ENCODE data around the gene OR2A2.

Gene OR2A2

GRCh38 chr7:144142187-144142586 lies 32.8 kb downstream of the OR2A2 start:
- no peaks in the 10 kb centered on the region for H4K20me1 ChIP-seq (ENCODE audit: insufficient read depth, low read length)
- TF ChIP-seq CTCF (IDR thresholded peaks at IDR 0.05; ENCODE audit: low read depth, low read length) (no peak), EZH2phosphoT487 (IDR thresholded peaks at IDR 0.05; ENCODE audit: low read depth) (no peak)
- H3K4me3 ChIP-seq (ENCODE audit: low read length) = no peak overlapping the region
- H3K27ac ChIP-seq (ENCODE audit: low read length) = no peak overlapping the region
- H3K4me2 ChIP-seq (ENCODE audit: low read length) = no peak overlapping the region
- no peaks in the 10 kb centered on the region for H3K27me3 ChIP-seq (ENCODE audit: low read depth, low read length)
- 0 out of 2 replicates have a peak, but pooled peaks cover 1% of the 10 kb centered on the region for H3K9me3 ChIP-seq (ENCODE audit: insufficient read depth, low read length)
- no peaks in the 10 kb centered on the region for H3K36me3 ChIP-seq (replicated peaks; ENCODE audit: low read depth, low read length)
- no peak overlapping the region for H3K9ac ChIP-seq (ENCODE audit: low read length)
- no peak overlapping the region for H2AFZ ChIP-seq (ENCODE audit: low read depth, low read length)
- no peaks in the 10 kb centered on the region for H3K4me1 ChIP-seq (ENCODE audit: low read length)
- H3K79me2 ChIP-seq (ENCODE audit: low read length) = no peaks in the 10 kb centered on the region

GRCh38 chr7:144144426-144144825 lies 35.0 kb downstream of the OR2A2 start:
- Histone ChIP-seq H4K20me1 (ENCODE audit: insufficient read depth, low read length) (no peaks in the 10 kb centered on the region), H2AFZ (ENCODE audit: low read depth, low read length) (no peak overlapping the region), H3K9ac (ENCODE audit: low read length) (no peak overlapping the region), H3K79me2 (ENCODE audit: low read length) (no peaks in the 10 kb centered on the region), H3K4me2 (ENCODE audit: low read length) (no peak overlapping the region), H3K4me1 (ENCODE audit: low read length) (no peaks in the 10 kb centered on the region), H3K27ac (ENCODE audit: low read length) (no peak overlapping the region), H3K4me3 (ENCODE audit: low read length) (no peak overlapping the region), H3K9me3 (ENCODE audit: insufficient read depth, low read length) (peaks cover 9% of the 10 kb centered on the region; the same call in 1 of the 2 replicates), H3K27me3 (ENCODE audit: low read depth, low read length) (no peaks in the 10 kb centered on the region), H3K36me3 (replicated peaks; ENCODE audit: low read depth, low read length) (no peaks in the 10 kb centered on the region)
- TF ChIP-seq EZH2phosphoT487 (IDR thresholded peaks at IDR 0.05; ENCODE audit: low read depth) (no peak), CTCF (IDR thresholded peaks at IDR 0.05; ENCODE audit: low read depth, low read length) (no peak)

GRCh38 chr7:144148224-144148827 lies 38.9 kb downstream of the OR2A2 start:
- TF ChIP-seq CTCF (IDR thresholded peaks at IDR 0.05; ENCODE audit: low read depth, low read length) = no peak

GRCh38 chr7:144158861-144159260 lies 49.5 kb downstream of the OR2A2 start:
- no peaks in the 10 kb centered on the region for H3K27me3 ChIP-seq (ENCODE audit: low read depth, low read length)
- TF ChIP-seq EZH2phosphoT487 (IDR thresholded peaks at IDR 0.05; ENCODE audit: low read depth) = no peak
- H3K79me2 ChIP-seq (ENCODE audit: low read length) = no peaks in the 10 kb centered on the region
- no peak overlapping the region for H3K9ac ChIP-seq (ENCODE audit: low read length)
- no peaks in the 10 kb centered on the region for H3K36me3 ChIP-seq (replicated peaks; ENCODE audit: low read depth, low read length)
- no peak overlapping the region for H2AFZ ChIP-seq (ENCODE audit: low read depth, low read length)
- no peak overlapping the region for H3K4me2 ChIP-seq (ENCODE audit: low read length)
- no peak overlapping the region for H3K4me3 ChIP-seq (ENCODE audit: low read length)
- H3K9me3 ChIP-seq (ENCODE audit: insufficient read depth, low read length) = no peaks in the 10 kb centered on the region
- no peaks in the 10 kb centered on the region for H3K4me1 ChIP-seq (ENCODE audit: low read length)
- H4K20me1 ChIP-seq (ENCODE audit: insufficient read depth, low read length) = no peaks in the 10 kb centered on the region
- H3K27ac ChIP-seq (ENCODE audit: low read length) = no peak overlapping the region

More at GRCh38 chr7:144148224-144148827, 38.9 kb downstream of the OR2A2 start:
- Histone ChIP-seq H3K79me2 (ENCODE audit: low read length) (no peaks in the 10 kb centered on the region), H3K36me3 (replicated peaks; ENCODE audit: low read depth, low read length) (no peaks in the 10 kb centered on the region), H3K4me1 (ENCODE audit: low read length) (no peaks in the 10 kb centered on the region), H3K4me3 (ENCODE audit: low read length) (no peak overlapping the region), H2AFZ (ENCODE audit: low read depth, low read length) (no peak overlapping the region), H3K9ac (ENCODE audit: low read length) (no peak overlapping the region), H3K27me3 (ENCODE audit: low read depth, low read length) (peaks cover 7% of the 10 kb centered on the region; the same call in 1 of the 2 replicates), H3K9me3 (ENCODE audit: insufficient read depth, low read length) (peaks cover 9% of the 10 kb centered on the region; the same call in 1 of the 2 replicates), H3K4me2 (ENCODE audit: low read length) (no peak overlapping the region), H4K20me1 (ENCODE audit: insufficient read depth, low read length) (no peaks in the 10 kb centered on the region), H3K27ac (ENCODE audit: low read length) (no peak overlapping the region)
